ENCODE results near the gene DPP7.

The DPP7 gene

GRCh38 chr9:137110147-137110910, 4.2 kb downstream of the DPP7 start:
- H3K27me3 ChIP-seq (ENCODE audit: control insufficient read depth, insufficient read depth, low read length, poor library complexity, severe bottlenecking): peaks cover 26% of the 10 kb centered on the region
- H3K36me3 ChIP-seq (ENCODE audit: control insufficient read depth, insufficient read depth, low read length): peaks cover 5% of the 10 kb centered on the region
- H3K4me1 ChIP-seq (ENCODE audit: control insufficient read depth, insufficient read depth, low read length): no peaks in the 10 kb centered on the region
- 92% methylated on average over 38 of the region's 38 CpGs for WGBS, 2 experiments
- H3K9me3 ChIP-seq (ENCODE audit: control insufficient read depth, low read length): no peaks in the 10 kb centered on the region
- H3K4me3 ChIP-seq (ENCODE audit: insufficient read depth, low read depth, low read length): no peak overlapping the region
- no peak overlapping the region for H3K27ac ChIP-seq (ENCODE audit: insufficient read depth, low read depth, low read length, poor library complexity, severe bottlenecking)

DNA sequence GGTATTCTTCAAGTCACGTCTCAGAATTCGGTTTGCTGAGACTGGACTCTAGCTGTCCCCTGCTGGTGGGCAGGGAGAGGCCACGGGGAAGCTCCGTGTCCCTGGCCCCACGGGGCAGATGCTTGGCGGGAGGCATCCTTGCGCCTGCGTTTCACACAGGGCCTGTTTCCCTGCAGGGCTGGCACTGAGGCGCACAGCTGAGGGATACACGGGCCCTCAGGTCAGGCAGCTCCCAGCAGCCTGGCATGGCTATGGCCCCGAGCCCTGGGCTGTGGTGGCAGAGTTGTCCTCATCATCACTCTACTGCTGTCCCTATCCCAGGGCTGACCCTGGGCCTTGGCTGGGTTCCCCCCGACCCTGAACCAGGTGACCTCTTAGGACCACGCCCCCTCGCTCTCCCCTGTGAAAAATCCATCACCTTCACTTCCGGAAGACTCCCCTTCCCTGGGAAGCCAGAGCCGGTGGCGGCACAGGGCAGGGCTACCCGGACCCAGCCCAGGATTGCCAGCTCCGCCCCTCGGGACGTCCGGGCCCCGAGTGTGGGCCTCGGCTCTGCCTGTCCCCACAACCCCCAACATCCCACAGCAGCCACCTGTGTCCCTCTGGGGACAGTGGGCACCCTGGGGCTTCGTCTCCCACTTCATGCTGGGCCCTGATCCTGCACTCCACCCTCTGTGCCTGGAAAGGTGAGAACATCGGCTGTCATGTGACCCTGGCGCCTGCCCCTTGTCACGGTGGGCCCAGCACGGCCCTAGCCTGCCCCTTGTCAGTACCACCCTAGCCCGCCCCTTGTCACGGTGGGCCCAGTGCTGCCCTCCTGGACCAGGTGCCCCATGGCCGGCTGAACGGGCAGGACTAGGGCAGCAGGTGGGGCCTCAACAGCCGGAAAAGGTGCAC, 5.0 kb downstream of the DPP7 start:
- no peaks in the 10 kb centered on the region for H3K9me3 ChIP-seq (ENCODE audit: control insufficient read depth, low read length)
- H3K4me1 ChIP-seq (ENCODE audit: control insufficient read depth, insufficient read depth, low read length): no peaks in the 10 kb centered on the region
- WGBS, 2 experiments: 88 to 91% methylated on average over 34 of the region's 34 CpGs
- H3K4me3 ChIP-seq (ENCODE audit: insufficient read depth, low read depth, low read length): no peak overlapping the region
- H3K27ac ChIP-seq (ENCODE audit: insufficient read depth, low read depth, low read length, poor library complexity, severe bottlenecking): no peak overlapping the region
- peaks cover 5% of the 10 kb centered on the region for H3K36me3 ChIP-seq (ENCODE audit: control insufficient read depth, insufficient read depth, low read length)
- H3K27me3 ChIP-seq (ENCODE audit: control insufficient read depth, insufficient read depth, low read length, poor library complexity, severe bottlenecking): peaks cover 18% of the 10 kb centered on the region

- no peaks in the 10 kb centered on the region for H3K9me3 ChIP-seq (ENCODE audit: control insufficient read depth, low read length)
- WGBS, 2 experiments: 92 to 93% methylated on average over 29 of the region's 29 CpGs
- H3K27me3 ChIP-seq (ENCODE audit: control insufficient read depth, insufficient read depth, low read length, poor library complexity, severe bottlenecking): peaks cover 12% of the 10 kb centered on the region
- peaks cover 8% of the 10 kb centered on the region for H3K36me3 ChIP-seq (ENCODE audit: control insufficient read depth, insufficient read depth, low read length)
- H3K4me3 ChIP-seq (ENCODE audit: insufficient read depth, low read depth, low read length): no peak overlapping the region
- H3K4me1 ChIP-seq (ENCODE audit: control insufficient read depth, insufficient read depth, low read length): no peaks in the 10 kb centered on the region
- no peak overlapping the region for H3K27ac ChIP-seq (ENCODE audit: insufficient read depth, low read depth, low read length, poor library complexity, severe bottlenecking)
These were observed 5.8 kb downstream of the DPP7 start for GRCh38 chr9:137108608-137109249.

DNA sequence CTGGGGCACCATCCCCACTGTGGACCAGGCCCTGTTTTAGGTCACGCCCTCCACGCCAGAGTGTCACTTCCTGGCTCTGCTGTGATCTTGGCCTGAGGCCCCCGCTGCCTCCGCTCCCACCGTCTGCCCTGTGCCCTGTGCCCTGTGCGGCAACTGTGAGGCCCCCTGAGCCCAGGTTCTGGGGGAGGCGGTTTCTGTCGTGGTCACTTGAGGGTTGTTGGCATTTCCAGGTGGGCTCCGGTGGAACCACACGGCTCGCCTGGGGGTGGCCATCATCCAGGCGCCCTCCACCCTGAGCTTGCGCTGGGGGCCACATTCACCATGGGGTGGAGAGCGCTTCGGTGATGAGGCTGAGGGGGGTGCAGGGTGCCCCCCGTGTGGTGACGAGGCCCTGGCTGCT, 6.6 kb downstream of the DPP7 start:
- Histone ChIP-seq H3K4me1 (ENCODE audit: control insufficient read depth, insufficient read depth, low read length) (no peaks in the 10 kb centered on the region), H3K36me3 (ENCODE audit: control insufficient read depth, insufficient read depth, low read length) (peaks cover 15% of the 10 kb centered on the region), H3K27ac (ENCODE audit: insufficient read depth, low read depth, low read length, poor library complexity, severe bottlenecking) (no peak overlapping the region), H3K9me3 (ENCODE audit: control insufficient read depth, low read length) (no peaks in the 10 kb centered on the region), H3K27me3 (ENCODE audit: control insufficient read depth, insufficient read depth, low read length, poor library complexity, severe bottlenecking) (peaks cover 4% of the 10 kb centered on the region), H3K4me3 (ENCODE audit: insufficient read depth, low read depth, low read length) (no peak overlapping the region)
- WGBS, 2 experiments: 97% methylated on average over 17 of the region's 17 CpGs

- Histone ChIP-seq H3K27ac (ENCODE audit: insufficient read depth, low read depth, low read length, poor library complexity, severe bottlenecking) (no peak overlapping the region), H3K27me3 (ENCODE audit: control insufficient read depth, insufficient read depth, low read length, poor library complexity, severe bottlenecking) (no peaks in the 10 kb centered on the region), H3K4me1 (ENCODE audit: control insufficient read depth, insufficient read depth, low read length) (no peaks in the 10 kb centered on the region), H3K36me3 (ENCODE audit: control insufficient read depth, insufficient read depth, low read length) (peaks cover 21% of the 10 kb centered on the region), H3K9me3 (ENCODE audit: control insufficient read depth, low read length) (no peaks in the 10 kb centered on the region), H3K4me3 (ENCODE audit: insufficient read depth, low read depth, low read length) (no peak overlapping the region)
- 97% methylated on average over 27 of the region's 27 CpGs for WGBS, 2 experiments
These were observed 7.1 kb downstream of the DPP7 start for GRCh38 chr9:137107312-137107921.

GRCh38 chr9:137106662-137107250, 7.8 kb downstream of the DPP7 start:
- Histone ChIP-seq H3K4me1 (ENCODE audit: control insufficient read depth, insufficient read depth, low read length) (no peaks in the 10 kb centered on the region), H3K27ac (ENCODE audit: insufficient read depth, low read depth, low read length, poor library complexity, severe bottlenecking) (no peak overlapping the region), H3K4me3 (ENCODE audit: insufficient read depth, low read depth, low read length) (no peak overlapping the region), H3K36me3 (ENCODE audit: control insufficient read depth, insufficient read depth, low read length) (peaks cover 27% of the 10 kb centered on the region), H3K27me3 (ENCODE audit: control insufficient read depth, insufficient read depth, low read length, poor library complexity, severe bottlenecking) (no peaks in the 10 kb centered on the region), H3K9me3 (ENCODE audit: control insufficient read depth, low read length) (no peaks in the 10 kb centered on the region)
- 95 to 96% methylated on average over 27 of the region's 27 CpGs for WGBS, 2 experiments

GRCh38 chr9:137105814-137106661, 8.5 kb downstream of the DPP7 start:
- Histone ChIP-seq H3K36me3 (ENCODE audit: control insufficient read depth, insufficient read depth, low read length) (peaks cover 35% of the 10 kb centered on the region), H3K27me3 (ENCODE audit: control insufficient read depth, insufficient read depth, low read length, poor library complexity, severe bottlenecking) (no peaks in the 10 kb centered on the region), H3K9me3 (ENCODE audit: control insufficient read depth, low read length) (no peaks in the 10 kb centered on the region), H3K27ac (ENCODE audit: insufficient read depth, low read depth, low read length, poor library complexity, severe bottlenecking) (no peak overlapping the region), H3K4me1 (ENCODE audit: control insufficient read depth, insufficient read depth, low read length) (no peaks in the 10 kb centered on the region), H3K4me3 (ENCODE audit: insufficient read depth, low read depth, low read length) (no peak overlapping the region)
- WGBS, 2 experiments: 95 to 97% methylated on average over 31 of the region's 31 CpGs

GRCh38 chr9:137103206-137103999, 11.1 kb downstream of the DPP7 start:
- no peaks in the 10 kb centered on the region for H3K27me3 ChIP-seq (ENCODE audit: control insufficient read depth, insufficient read depth, low read length, poor library complexity, severe bottlenecking)
- no peak overlapping the region for H3K4me3 ChIP-seq (ENCODE audit: insufficient read depth, low read depth, low read length)
- 93 to 94% methylated on average over 37 of the region's 37 CpGs for WGBS, 2 experiments
- no peaks in the 10 kb centered on the region for H3K9me3 ChIP-seq (ENCODE audit: control insufficient read depth, low read length)
- H3K36me3 ChIP-seq (ENCODE audit: control insufficient read depth, insufficient read depth, low read length): peaks cover 47% of the 10 kb centered on the region
- no peaks in the 10 kb centered on the region for H3K4me1 ChIP-seq (ENCODE audit: control insufficient read depth, insufficient read depth, low read length)
- H3K27ac ChIP-seq (ENCODE audit: insufficient read depth, low read depth, low read length, poor library complexity, severe bottlenecking): no peak overlapping the region
